GM12875 (cell line): ENCODE results near the gene ITPR1.
"Not testable (repeated sequence)": the region's sequence is repeated elsewhere in the genome, so short reads cannot be mapped to it uniquely, and the experiment has no call there.

Experiments
- H3K4me3 ChIP-seq: one replicate; pipeline ENCODE4 v1.5.1; 2011; ENCODE audit warnings: low read depth, low read length, control low read depth
- TF ChIP-seq, protein P1 (sequence below): IDR thresholded peaks from 2 replicates; pipeline ENCODE4 v1.5.1; 2011; ENCODE audit warnings: low read depth, mild to moderate bottlenecking, control low read depth, inconsistent platforms, low read length, moderate library complexity, borderline replicate concordance; ENCODE audit not compliant: insufficient read depth

The ITPR1 gene

DNA sequence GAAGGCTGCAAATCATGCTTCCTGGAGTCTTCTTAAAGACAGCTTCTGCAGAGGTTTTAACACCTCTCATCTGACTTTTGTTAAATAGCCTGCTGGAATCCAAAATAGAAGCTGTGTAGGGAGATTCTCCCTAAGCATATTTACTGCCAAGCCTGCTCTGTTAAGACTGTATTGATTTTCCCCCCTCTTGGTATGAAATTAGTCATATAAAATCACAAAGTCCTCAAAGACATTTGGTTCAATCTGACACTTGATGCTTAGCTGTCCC is 94.6 kb downstream of the ITPR1 start:
- TF ChIP-seq, protein P1, sequence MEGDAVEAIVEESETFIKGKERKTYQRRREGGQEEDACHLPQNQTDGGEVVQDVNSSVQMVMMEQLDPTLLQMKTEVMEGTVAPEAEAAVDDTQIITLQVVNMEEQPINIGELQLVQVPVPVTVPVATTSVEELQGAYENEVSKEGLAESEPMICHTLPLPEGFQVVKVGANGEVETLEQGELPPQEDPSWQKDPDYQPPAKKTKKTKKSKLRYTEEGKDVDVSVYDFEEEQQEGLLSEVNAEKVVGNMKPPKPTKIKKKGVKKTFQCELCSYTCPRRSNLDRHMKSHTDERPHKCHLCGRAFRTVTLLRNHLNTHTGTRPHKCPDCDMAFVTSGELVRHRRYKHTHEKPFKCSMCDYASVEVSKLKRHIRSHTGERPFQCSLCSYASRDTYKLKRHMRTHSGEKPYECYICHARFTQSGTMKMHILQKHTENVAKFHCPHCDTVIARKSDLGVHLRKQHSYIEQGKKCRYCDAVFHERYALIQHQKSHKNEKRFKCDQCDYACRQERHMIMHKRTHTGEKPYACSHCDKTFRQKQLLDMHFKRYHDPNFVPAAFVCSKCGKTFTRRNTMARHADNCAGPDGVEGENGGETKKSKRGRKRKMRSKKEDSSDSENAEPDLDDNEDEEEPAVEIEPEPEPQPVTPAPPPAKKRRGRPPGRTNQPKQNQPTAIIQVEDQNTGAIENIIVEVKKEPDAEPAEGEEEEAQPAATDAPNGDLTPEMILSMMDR, result no peak
- no peak overlapping the region for H3K4me3 ChIP-seq

DNA sequence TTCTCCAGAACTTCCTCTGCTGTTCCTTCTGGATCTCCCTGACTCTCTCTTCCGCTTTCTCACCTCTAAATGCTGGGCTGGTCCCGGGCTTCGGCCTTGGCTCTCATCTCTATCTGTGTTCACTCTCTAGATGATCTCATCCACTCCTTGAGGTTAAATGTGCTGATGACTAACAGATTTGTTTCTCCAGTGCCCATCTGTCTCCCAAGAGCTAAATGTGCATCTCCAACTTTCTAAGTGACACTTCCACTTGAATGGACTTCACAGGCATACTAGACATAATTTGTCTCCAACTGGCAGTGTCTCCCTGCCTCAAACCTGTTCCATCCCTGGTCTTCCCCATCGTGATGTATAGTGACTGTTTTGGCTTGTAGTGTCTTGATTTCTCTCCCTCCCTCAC is 95.3 kb downstream of the ITPR1 start:
- TF ChIP-seq, protein P1, result no peak

DNA sequence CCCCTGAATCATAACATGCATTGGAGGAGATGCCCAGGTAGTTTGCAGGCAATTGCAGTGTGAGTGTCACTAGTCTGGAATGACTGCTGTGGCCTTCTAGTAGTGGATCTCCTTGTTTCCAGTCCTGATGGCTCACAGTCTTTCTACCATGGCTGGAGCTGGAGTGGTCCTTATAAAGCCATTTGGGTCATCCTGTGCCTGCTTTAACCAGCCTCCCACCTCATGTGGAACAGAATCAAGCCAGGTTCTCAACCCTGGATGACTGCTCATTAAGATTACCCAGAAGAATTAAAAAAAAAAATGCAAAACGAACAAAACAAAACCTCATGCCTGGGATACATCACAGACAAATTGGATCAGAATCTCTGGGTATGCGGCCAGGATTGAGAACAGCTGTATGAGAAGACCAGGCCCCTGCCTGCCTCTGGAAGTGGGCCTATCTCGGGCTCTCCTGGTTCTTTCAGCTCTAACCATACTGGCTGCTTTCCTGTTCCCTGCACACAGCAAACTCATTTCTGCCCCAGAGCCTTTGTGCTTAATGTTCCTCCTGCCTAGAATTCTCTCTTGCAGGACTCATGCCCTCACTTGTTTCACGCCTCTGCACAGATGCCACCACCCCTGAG is 96.4 kb downstream of the ITPR1 start:
- TF ChIP-seq, protein P1, result no peak
- H3K4me3 ChIP-seq, result no peak overlapping the region

More for the DNA sequence above, 95.3 kb downstream of the ITPR1 start:
- H3K4me3 ChIP-seq, result no peak overlapping the region

DNA sequence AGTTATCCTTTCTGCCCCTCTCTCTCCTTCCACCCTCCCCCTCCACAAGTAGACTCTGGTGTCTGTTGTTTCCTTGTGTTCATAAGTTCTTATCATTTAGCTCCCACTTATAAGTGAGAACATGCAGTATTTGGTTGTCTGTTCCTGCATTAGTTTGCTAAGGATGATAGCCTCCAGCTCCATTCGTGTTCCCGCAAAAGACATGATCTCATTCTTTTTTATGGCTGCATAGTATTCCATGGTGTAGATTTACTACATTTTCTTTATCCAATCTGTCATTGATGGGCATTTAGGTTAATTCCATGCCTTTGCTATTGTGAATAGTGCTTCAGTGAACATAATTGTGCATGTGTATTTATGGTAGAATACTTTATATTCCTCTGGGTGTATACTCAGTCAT is 97.7 kb downstream of the ITPR1 start:
- not testable (repeated sequence) for H3K4me3 ChIP-seq

DNA sequence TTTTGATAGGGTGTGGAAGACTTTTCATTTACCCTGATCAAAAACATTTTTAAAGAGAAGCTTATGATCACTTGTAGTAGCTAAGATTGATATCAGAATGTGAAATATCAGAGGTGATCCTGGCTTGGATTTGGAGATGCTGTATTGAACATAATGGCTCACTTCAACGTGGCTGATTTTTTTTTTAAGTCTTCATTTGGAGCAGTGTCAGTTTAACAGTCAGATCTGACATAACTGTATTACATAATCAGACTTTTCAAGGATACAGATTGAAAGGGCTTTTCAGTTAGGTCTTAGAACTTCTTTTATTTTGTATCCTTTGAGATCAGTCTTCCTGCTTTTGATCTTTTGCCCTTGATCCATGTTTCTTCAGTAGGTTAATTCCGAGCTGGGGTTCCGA is 98.5 kb downstream of the ITPR1 start:
- TF ChIP-seq, protein P1, result no peak

DNA sequence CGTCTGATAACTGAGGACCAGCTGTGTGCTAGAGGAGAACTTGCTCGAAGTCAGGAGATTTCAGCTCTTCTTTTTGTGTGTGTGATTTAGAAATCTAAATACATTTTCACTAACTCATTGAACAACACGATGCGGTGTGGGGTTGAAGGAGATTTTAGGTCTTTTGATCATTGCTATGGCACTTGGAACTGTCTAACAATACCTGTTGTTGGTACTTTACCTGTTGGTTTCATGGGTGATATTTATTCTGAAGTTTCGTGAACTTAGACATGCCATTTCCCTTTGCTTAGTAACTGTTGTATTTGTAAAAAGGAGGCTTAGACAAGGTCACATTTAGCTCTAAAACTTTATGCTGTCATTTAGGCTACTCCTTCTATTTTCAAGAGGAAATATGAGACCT is 99.9 kb downstream of the ITPR1 start:
- no peak overlapping the region for H3K4me3 ChIP-seq
- TF ChIP-seq, protein P1, result no peak

More for the DNA sequence above, 98.5 kb downstream of the ITPR1 start:
- H3K4me3 ChIP-seq, result no peak overlapping the region

DNA sequence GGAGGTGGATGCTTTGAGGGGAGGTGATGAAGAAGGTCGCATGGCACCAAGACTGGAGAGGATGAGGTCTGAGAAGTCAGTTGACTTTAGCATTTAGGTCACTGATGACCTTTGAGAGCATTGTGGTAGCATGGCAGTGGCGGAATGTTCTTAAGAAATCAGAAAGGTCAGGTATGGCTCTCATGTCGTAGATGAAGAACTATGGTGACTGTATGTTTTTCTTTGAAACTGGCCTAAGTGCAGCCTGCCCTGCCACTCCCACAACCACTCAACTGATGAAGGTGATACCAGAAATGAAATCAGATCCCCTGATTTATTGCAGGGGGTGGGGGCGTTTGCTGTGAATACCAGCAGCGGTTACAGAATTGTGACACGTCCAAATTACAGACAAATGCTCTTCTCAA is 102.6 kb downstream of the ITPR1 start:
- no peak overlapping the region for H3K4me3 ChIP-seq
- TF ChIP-seq, protein P1, result no peak

DNA sequence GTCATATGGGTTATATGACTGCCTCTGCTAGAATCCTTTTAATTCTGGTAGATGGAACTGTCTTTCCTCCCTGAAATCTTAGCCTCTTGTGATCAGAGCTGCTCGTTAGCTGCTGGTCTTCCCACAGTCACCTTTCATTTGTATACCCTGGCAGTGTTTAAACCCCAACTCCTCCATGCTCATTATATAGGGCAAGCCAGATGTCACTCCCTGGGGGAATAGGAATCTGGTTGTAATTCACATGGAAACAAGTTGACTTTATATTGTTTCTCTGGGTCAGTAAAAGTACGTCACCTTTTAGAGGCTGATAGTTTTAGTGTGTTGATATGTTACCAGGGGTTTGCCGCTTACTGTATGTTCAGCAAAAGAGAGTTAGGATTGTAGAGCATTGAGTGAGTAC is 103.5 kb downstream of the ITPR1 start:
- TF ChIP-seq, protein P1, result no peak
- no peak overlapping the region for H3K4me3 ChIP-seq
